Stimulated activated CD4-positive, alpha-beta T cell treated with anti-CD3 and anti-CD28 coated beads, Interleukin-15, amount 100 ng/mL, for 1 hour (primary cell): ENCODE measurements around the gene TAP2.
"Not testable (repeated sequence)": the region's sequence is repeated elsewhere in the genome, so short reads cannot be mapped to it uniquely, and the experiment has no call there.

Experiments
- DNase-seq, 2 donors: peaks; one replicate each; pipeline ENCODE4 v3.0.0-alpha.2; 2020; ENCODE audit warnings: low read depth in 1 of 2, low spot score in 1 of 2

Gene TAP2

DNA sequence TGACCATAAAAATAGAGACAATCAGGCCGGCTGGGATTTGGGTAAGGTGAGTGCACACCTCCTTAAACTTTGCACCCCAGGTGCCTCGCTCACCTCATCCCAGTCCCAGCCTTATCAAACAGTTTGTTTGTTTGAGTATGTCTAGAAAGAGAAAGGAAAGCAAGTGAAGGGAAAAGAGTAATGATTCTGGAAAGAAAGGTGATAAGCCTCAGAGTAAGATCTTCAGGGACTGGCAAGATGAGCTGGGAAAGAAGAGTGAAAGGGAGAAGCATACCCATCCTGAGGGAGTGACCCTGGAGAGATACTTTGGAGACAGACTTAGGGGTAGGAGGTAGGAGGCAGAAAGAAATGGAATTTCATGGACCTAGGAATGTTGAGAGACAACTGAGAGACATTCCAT, 1.7 kb downstream of the TAP2 start:
- no peak for DNase-seq

DNA sequence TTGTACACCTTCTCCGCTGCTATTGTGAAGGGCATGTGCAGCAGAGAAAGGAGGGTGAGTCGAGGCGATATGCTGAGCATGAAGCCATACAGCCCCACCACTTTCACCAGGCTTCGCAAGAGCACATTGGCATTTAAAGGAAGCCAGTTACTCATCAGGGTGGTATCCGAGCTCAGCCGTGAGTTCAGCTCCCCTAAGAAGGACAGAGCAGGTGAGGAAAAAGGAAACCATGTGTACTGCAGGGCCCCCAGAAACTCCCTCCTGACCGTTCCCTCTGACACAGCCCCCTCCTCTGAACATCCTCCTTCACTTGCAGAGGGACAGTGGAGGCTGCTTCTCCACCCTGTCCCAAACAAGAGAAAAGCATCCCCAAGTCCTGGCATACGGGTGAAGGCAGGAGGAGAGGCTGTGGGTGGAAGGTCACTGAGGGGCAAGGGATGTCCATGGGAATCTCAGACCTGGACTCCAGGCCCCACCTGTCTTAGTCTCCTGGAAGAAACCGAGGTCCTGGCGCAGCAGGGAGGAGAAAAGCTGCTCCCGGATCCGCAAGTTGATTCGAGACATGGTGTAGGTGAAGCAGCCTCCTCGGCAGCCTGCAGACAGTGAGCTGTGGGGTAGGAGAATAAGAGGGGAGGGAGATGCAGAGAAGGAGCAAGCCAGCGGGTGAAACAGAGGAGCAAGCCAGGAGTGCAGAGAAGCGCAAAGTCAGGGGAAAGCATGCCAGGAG, 3.2 kb downstream of the TAP2 start:
- no peak for DNase-seq

DNA sequence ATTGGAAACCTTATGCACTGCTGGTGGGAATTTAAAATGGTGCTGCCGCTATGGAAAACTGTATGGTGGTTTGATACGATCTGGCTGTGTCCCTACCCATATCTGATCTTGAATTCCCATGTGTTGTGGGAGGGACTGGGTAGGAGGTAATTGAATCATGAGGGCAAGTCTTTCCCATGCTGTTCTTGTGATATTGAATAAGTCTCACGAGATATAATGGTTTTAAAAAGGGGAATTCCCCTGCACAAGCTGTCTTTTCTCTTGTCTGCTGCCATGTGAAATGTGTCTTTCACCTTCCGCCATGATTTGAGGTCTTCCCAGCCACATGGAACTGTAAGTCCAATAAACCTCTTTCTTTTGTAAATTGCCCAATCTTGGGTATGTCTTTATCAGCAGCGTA, 4.9 kb downstream of the TAP2 start:
- no peak for DNase-seq

DNA sequence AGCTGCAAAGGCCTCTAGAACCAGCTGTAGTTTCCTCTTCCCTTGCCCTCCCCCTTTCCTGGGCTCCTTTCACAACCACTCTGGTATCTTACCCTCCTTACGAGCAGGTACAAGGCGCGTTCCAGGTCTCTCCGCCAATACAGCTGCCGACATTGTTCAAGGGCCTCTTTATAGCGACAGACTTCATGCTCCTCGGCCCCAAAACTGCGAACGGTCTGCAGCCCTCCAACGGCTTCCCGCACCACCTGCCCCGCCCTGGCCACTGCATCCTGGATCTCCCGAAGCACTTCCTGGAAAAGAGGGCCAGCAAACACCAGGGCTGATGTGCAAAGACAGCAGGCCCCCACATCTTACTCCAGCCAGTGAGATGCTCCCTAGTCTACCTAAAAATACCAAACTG, 6.0 kb downstream of the TAP2 start:
- no peak for DNase-seq

DNA sequence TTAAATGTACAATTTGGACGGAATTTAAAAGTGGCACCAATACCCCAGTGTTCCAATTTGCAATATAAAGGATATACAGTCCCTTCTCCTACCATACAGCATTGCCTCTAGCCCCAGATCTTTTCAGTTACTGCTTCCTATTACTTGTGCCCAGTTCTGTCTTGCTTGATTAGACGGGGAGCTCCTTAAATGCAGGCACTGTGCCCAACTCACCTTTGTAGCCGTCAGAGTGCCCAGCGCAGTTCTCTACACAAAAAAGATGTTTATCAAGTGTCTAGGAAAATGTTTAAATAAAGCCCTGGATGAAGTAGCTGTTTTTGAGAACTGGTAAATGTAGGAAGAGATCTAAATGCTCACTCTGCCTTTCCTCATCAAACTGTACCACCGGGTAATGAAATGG, 7.6 kb downstream of the TAP2 start:
- no peak for DNase-seq

DNA sequence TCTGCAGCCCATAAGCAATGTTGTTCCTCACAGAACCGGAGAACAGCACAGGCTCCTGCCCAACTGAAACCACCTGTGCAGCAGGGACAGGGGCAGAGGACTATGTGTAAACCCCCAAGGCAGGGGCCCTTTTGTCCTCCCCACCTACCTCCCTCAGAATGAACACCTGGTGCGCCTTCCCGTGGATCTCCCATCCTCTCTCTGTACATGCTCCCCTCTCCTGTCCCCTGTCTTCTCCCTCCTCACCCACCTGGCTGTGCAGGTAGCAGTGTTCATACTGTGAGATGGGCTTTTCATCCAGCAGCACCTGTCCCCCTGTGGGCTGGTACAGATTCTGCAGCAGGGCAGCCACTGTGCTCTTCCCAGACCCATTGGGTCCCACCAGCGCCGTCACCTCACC, 8.5 kb downstream of the TAP2 start:
- DNase-seq: no peak

DNA sequence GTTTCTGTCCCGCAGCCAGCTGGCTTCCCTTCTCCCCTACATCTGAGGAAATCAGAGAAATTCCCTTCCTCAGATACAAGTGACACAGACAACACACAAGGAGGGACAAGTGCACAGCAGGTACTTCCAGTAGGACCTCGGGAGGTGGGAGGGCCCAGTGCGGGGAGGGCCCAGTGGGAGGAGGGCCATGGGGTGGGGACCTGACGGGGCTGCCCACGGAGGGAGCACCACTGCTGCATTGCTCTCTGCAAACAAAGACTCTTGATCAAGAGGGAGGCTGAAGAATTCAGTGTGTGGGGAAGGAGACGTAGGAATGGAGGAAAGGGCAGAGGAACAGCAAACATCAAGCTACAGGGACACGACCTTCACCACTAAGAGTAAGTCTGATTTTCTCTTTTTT, 9.0 kb downstream of the TAP2 start:
- DNase-seq: no peak

DNA sequence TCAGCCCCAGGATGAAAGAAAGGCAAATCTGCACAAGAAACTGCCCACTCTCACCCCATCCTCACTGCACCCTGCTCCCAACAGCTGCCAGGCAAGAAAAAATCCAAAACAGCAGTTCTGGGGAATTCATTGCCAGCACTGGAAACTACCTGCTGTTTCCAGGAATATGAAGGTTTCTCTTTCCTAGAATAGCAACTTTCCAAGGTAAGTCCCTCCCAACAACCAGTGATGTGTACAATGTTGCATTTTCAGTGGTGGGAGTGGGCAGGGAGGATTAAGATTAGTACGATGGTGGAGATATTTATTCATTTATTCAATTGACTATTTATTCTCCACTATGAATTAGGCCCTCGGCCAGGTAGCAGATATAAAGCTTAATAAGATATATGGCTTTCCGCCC, 11.5 kb downstream of the TAP2 start:
- DNase-seq: no peak

DNA sequence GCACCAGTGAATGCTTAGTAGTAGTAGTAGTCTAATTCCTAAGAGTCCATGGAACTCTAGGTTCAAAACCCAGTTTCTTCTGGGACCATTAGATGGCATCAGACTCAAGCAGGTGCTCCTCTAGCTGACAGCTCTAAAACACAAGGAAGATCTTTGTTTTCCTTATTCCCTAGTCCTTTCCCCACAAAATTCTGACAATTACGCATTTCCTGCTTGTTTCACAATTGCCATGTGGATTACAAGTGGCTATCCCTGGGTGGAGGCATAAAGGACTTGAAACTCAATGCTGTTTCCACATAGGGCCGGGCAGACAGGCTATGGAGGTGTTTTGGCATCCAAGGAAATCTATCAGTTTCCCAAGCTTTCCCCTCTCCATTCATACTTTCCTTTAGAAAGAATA, 12.6 kb downstream of the TAP2 start:
- DNase-seq: no peak

DNA sequence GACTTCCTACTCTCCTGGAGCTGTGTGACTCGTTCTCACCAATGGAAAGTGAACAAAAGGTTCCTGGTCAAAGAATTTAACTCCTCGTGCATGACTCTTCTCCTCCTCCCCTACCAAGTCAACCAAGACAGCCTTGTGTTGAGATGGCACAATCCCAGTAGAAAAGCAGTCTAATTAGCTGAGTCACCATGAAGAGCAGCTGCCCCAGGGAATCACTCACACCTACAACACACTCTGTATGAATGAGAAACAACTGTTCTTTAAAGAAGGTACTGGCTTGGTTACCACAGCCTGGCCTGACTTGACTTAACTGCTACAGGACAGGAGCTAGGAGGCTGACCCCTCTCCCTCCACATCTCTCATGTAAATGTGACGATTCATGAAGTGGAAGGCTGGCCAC, 18.8 kb downstream of the TAP2 start:
- DNase-seq: no peak

DNA sequence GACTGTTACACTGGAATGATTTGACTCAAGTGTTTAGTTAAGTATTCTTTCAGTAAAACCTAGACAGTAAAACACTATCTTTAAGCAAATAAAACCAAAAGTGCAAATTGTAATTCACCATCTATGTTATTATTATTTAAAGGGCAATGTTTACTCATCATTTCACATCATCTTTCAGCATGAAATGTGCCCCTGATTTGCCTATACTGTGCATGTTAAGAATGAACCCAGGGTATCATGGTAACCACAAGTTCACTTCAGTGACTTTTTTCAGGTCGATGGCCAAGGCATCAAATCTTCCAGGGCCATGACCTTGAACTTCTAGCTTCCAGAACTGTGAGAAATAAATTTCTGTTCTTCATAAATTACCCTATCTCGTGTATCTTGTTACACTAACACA, 19.7 kb downstream of the TAP2 start:
- DNase-seq: no peak

DNA sequence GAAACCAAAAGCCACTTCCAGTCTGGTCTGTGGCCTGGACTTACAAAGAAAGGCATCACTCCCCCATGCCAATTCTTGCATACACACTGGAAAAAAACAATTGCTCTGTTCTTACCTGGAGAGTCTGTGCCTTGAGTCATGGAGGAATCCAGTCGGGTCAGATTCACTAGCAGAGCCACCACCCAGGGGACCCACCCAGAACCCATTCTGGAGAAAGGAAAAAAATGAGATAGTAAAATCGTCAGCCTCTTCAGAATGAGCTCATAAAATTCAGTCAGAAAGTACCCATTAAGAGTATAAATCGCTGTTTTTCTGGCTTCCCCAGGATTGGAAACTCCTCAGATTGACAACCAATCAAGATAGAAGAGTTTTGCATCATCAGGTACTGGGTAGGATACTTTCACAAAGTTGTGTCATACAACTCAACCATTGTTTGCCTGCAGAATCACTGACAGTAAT, 21.8 kb downstream of the TAP2 start, which contains the start of gene HLA-DOB:
Gene HLA-DOB (minus strand): TSS at position 257 of the 459 bp plus-strand sequence. CDS start 51 bp downstream, at position 206.
- no peak for DNase-seq

DNA sequence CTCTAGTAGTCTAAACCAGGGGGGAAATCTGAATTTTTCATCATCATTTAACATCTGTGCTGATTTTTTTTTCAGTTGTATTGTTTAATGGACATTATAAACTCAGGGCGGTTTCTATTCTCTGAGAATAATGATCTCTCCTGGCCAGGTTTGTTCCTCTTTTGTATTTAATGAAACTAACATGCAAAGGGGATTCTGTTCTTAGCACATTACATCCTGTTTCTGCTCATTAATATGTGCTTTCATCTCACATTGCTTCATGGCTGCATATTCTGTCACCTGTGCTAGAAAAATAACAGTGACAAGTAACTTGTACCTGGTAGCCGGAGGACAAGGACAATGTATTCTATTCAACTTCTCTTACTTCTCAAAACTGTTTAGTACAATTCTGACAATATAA, 22.5 kb downstream of the TAP2 start:
- no peak for DNase-seq

DNA sequence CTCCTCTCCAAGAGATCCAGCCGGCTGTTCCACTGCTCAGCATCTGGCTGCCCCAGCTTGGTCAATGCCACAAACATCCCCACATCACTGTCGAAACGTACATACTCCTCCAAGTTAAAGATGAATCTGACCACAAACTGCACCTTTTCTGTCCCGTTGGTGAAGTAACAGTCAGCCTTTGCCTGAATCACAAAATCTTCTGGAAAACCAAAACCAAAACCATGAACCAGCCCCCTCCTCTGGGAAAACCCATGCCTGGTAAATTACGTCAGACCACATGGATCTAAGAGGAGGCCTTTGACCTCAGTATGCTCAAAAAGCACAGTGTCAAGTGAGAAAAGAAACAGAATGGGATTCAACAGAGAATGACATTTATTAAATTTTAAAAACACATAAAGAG, 23.4 kb downstream of the TAP2 start:
- no peak for DNase-seq

DNA sequence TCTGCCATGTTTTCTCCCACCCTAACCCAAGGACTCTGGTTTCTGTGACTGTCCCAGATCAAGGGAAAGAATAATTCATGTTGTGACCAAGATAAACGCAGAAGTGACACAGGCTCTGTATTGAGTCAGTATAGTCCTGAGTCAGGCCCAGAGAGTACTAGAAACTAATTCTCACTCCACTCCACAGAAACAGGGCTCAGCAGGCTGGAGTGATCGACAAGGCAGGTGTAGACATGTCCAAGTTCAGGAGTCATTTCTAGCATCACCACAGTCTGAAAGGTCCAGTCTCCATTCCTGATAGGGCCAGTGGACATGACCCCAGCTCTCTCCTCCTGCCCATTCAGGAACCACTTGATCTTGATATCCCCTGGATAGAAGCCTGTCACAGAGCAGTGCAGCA, 24.4 kb downstream of the TAP2 start:
- DNase-seq: no peak

DNA sequence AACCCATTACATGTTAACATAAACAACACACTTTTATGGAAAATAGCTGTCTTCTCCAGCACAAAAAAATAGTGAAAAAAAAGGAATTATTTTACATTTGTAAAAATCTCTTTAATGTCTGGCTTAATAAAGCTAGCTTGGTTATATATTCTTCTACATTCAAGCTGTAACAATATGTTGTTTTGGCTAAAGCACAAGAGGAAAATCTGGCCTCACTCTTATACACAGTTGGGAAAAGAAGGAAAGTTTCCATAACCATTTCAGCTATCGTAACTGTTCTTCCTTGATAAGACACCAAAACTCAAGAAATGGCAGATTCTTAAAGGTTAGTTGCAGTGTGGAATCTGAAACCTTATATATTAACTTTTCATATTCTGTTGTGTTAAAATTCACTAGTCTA, 29.4 kb downstream of the TAP2 start:
- DNase-seq: no peak

DNA sequence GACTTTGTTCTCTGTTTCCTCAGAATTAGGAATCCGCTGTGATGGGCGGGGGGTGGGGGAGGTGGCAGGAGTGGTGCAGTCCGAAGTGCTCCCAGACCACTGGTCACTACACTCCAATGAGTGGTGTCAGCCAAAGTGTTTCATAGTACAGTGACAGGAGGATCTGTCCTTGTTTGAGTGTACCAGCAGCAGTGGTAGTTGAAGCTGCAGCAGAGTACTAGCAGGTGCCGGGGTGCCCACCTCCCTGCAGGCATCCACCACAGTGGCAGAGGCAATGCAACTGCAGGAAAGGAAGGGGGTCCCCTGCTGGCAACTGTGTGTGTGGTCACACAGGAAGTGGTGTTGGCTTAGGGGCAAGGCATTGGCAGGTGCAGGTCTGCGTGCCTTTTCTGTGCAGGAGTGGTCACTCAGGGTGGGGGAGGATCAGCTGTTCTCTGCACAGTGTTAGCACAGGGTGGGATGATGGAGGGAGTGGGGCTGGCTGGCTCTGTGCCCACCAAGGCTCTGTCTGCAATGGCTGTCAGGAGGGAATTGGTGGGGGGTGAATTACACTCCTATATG, 31.4 kb downstream of the TAP2 start:
- DNase-seq: no peak

DNA sequence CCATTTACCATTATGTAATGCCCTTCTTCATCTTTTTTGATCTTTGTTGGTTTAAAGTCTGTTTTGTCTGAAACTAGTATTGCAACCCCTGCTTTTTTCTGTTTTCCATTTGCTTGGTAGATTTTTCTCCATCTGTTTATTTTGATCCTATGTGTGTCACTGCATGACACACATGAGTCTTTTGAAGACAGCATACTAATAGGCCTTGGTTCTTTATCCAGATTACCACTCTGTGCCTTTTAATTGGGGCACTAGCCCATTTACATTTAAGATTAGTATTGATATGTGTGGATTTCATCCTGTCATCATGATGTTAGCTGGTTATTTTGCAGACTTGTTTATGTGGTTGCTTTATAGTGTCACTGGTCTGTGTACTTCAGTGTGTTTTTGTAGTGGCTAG, 33.1 kb downstream of the TAP2 start:
- DNase-seq: not testable (repeated sequence)

DNA sequence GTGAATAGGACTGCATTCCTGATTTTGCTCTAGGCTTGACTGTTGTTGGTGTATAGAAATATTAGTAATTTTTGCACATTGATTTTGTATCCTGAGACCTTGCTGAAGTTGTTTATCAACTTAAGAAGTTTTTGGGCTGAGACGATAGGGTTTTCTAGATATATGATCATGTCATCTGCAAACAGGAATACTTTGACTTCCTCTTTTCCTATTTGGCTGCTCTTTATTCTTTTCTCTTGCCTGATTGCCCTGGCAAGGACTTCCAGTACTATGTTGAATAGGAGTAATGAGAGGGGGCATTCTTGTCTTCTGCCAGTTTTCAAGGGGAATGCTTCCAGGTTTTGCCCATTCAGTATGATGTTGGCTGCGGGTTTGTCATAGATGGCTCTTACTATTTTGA, 35.1 kb downstream of the TAP2 start:
- DNase-seq: no peak

DNA sequence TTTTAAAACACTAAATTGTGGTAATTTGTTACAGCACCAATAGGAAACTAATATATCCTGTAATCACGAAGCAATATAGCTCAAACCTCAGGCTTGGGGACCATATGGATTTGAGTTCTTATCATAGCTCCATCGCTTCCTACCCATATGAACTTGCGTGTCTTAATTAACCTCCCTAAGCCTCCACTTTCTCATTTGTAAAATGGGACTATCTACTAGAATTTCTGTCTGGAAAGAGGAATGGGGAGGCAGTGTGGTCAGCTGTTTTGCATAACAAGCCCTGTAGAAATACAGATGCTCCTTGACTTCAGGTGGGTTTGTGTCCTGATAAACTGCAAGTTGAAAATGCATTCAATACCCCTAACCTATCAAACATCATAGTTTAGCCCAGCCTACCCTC, 38.8 kb downstream of the TAP2 start:
- no peak for DNase-seq

DNA sequence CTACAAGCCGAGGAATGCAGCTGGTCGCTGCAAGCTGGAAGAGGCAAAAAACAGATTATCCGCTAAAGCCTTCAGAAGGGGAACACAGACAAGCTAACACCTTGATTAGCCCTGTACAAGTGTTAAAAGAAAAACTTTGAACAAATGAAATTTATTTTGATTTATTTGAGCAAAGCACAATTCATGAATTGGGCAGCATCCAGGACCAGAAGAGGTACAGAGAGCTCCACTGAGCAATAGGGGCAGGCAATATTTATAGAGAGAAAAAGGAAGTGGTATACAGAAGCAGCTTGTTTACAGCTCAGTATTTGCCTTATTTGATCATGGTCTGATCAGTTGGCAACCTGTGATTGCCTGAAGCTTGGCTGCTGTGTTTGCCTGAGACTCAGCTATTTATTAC, 39.4 kb downstream of the TAP2 start:
- DNase-seq: no peak

DNA sequence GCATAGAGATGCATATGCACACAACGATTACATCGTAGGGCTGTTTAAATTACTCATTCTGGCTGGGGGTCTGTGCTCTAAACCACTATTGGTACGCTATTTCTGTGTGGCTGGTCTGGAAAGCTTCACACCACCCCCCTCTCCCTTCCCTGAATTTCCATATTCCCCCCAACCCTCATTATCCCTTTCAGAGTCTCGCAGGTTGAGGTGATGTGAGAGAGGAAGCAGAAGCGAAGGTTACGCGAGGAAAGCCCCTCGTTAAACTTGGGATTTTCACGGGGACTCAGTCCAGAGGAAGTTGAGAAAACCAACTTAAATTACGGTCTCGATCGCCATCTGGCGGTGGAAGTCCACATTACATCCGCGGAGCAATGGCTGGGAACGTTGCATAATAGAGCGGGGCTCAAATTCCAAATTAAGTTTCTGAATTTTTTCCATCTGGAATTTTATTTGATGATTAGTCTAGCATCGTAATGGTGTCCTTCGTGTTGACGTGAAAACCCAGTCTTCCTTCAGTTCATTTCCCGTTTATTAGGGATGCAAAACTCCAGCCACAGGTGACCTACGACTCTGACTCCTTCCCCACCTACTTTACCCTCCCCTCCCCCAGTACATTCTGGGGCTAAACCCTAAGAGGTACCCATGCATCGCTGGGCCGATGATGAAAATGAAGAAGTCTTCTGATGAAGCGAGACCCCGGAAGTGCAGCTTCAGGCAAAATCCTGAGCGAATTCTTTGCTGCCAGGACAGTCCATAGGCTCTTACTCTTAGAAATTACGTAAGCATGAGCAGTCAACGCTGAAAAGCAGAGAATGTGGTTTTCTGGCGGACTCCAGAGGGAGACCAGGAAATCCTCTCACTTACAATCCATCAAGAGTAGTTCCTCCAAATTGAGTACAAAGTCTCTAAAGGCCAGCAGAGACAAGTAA, 41.4 kb downstream of the TAP2 start:
- peak; percentile 52 to 73 for DNase-seq
